Adrenal gland (tissue), 5 donors: ENCODE data around the gene CDHR2.

Experiments
- CTCF ChIP-seq, 6 experiments: fragments of 450-650 bp in 4 of 6; fragments of 200-600 bp in 2 of 6; sonication (generic) in 1 of 6; IDR thresholded peaks; 1 replicate in 5 of 6; 2 replicates in 1 of 6; pipeline versions ENCODE4 v1.5.1 to v1.8.0; 2016 to 2021; ENCODE audit warnings: antibody characterized with exemption in 6 of 6, mild to moderate bottlenecking in 2 of 6, moderate library complexity in 1 of 6
- POLR2A ChIP-seq, 2 donors: fragments of 450-650 bp; IDR thresholded peaks; one replicate each; pipeline ENCODE4 v1.6.1; 2017; ENCODE audit warnings: antibody characterized with exemption in 2 of 2, mild to moderate bottlenecking in 2 of 2, moderate library complexity in 1 of 2
- donor health status: DM: no; HTN: no; CAD: no.

GRCh38 chr5:176508603-176509002 is 40.5 kb upstream of the CDHR2 start:
- no peak for TF ChIP-seq CTCF (IDR thresholded peaks at IDR 0.05)
- TF ChIP-seq POLR2A (IDR thresholded peaks at IDR 0.05): no peak
